Measurements from ENCODE around the gene ROBO4.

DNA sequence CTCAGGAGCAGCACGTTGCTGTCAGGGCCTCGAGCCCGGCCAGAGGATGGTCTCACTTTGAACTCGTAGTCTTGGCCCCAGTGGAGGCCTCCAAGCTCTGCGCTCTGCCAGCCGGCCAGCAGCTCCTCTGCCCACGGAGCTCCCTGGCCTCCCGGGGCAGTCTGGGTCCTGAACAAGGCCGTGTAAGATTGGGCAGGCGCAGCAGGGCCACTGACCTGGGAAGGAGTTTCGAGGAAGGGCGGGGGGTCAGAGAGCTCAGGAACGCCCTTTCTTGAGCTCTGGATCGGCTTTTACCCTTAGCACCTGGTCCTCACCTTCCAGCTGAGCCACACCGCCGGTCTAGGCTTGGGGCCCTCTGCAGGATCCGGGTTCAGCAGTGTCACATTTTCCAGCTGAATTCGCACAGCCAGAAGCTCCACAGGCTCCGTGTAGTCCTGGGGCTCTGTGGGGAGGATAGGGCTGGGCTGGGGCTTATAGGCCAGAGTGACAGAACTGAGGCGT lies 2.1 kb downstream of the ROBO4 start:
- no peak for TF ChIP-seq POLR2A (IDR thresholded peaks at IDR 0.05)
- TF ChIP-seq, protein P1, sequence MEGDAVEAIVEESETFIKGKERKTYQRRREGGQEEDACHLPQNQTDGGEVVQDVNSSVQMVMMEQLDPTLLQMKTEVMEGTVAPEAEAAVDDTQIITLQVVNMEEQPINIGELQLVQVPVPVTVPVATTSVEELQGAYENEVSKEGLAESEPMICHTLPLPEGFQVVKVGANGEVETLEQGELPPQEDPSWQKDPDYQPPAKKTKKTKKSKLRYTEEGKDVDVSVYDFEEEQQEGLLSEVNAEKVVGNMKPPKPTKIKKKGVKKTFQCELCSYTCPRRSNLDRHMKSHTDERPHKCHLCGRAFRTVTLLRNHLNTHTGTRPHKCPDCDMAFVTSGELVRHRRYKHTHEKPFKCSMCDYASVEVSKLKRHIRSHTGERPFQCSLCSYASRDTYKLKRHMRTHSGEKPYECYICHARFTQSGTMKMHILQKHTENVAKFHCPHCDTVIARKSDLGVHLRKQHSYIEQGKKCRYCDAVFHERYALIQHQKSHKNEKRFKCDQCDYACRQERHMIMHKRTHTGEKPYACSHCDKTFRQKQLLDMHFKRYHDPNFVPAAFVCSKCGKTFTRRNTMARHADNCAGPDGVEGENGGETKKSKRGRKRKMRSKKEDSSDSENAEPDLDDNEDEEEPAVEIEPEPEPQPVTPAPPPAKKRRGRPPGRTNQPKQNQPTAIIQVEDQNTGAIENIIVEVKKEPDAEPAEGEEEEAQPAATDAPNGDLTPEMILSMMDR (IDR thresholded peaks at IDR 0.05): no peak

All from esophagus squamous epithelium (tissue), 4 donors.